SK-N-SH (cell line): ENCODE measurements around the gene ITGB8. TPM values are rescaled to one million over a fixed set of nuclear protein-coding genes. Genes with fewer than 3 reads are reported as not detected.

ENCODE experiments used
- CTCF ChIA-PET: fragments of 300-600, 350-600 bp; formaldehyde crosslinking; extraction: SDS; loops from one replicate; lab custom pipeline; 2021; lab: Yijun Ruan, JAX
- POLR2A ChIA-PET: fragments of 350-600 bp; sonication (Branson Sonifier 250); formaldehyde crosslinking; extraction: SDS; loops from one replicate; lab custom pipeline; 2020; ENCODE audit warnings: antibody characterized with exemption, inconsistent platforms; lab: Yijun Ruan, JAX
- DNase-seq: peaks from one replicate; pipeline ENCODE4 v3.0.0; 2012
- H2AFZ ChIP-seq: fragments of 200-600 bp; sonication (generic); 2 replicates; pipeline ENCODE4 v1.8.1; 2016; ENCODE audit warnings: antibody characterized with exemption, mild to moderate bottlenecking, low read depth
- H3F3A ChIP-seq: fragments of 200-600 bp; sonication (generic); replicated peaks from 2 replicates; pipeline ENCODE3; 2016; ENCODE audit warnings: antibody characterized with exemption, mild to moderate bottlenecking; ENCODE audit not compliant: insufficient read depth
- H3K27ac ChIP-seq, 2 experiments: fragments of 200-500 bp in 1 of 2; fragments of 200-600 bp in 1 of 2; sonication (Bioruptor generic) in 1 of 2; sonication (generic), shearing (Covaris generic) in 1 of 2; 2 replicates each; pipeline versions ENCODE4 v1.5.1 to v1.6.1; 2014 to 2016; ENCODE audit warnings: low read depth in 2 of 2, inconsistent platforms in 1 of 2, low read length in 1 of 2, mild to moderate bottlenecking in 1 of 2, mixed read lengths in 1 of 2
- H3K27me3 ChIP-seq: fragments of 200-600 bp; sonication (generic), shearing (Covaris generic); 2 replicates; pipeline ENCODE4 v1.6.1; 2016; ENCODE audit warnings: mixed run types; ENCODE audit not compliant: insufficient read depth
- H3K36me3 ChIP-seq, 2 experiments: fragments of 200-500 bp in 1 of 2; fragments of 200-600 bp in 1 of 2; sonication (Bioruptor generic) in 1 of 2; sonication (generic) in 1 of 2; replicated peaks in 1 of 2; 2 replicates each; pipeline versions ENCODE3 to v1.5.1; 2014 to 2016; ENCODE audit warnings: low read length in 1 of 2, mild to moderate bottlenecking in 1 of 2; ENCODE audit not compliant: insufficient read depth in 2 of 2, control insufficient read depth in 1 of 2
- H3K4me1 ChIP-seq, 2 experiments: fragments of 200-500 bp in 1 of 2; fragments of 200-600 bp in 1 of 2; sonication (Bioruptor generic) in 1 of 2; sonication (generic), shearing (Covaris generic) in 1 of 2; 2 replicates each; pipeline versions ENCODE4 v1.5.1 to v1.6.1; 2014 to 2016; ENCODE audit warnings: low read depth in 1 of 2, low read length in 1 of 2, mixed run types in 1 of 2; ENCODE audit not compliant: insufficient read depth in 2 of 2, control insufficient read depth in 1 of 2
- H3K4me2 ChIP-seq: fragments of 200-600 bp; sonication (generic), shearing (Covaris generic); 2 replicates; pipeline ENCODE4 v1.6.1; 2017; ENCODE audit warnings: mixed run types
- H3K4me3 ChIP-seq, 2 experiments: fragments of 200-500 bp in 1 of 2; fragments of 200-600 bp in 1 of 2; sonication (Bioruptor generic) in 1 of 2; sonication (generic), shearing (Covaris generic) in 1 of 2; 2 replicates each; pipeline versions ENCODE4 v1.5.1 to v1.8.1; 2014 to 2016; ENCODE audit warnings: low read depth in 2 of 2, inconsistent platforms in 1 of 2, low read length in 1 of 2, mild to moderate bottlenecking in 1 of 2, mixed read lengths in 1 of 2, moderate library complexity in 1 of 2
- H3K79me2 ChIP-seq: fragments of 200-600 bp; sonication (generic); 2 replicates; pipeline ENCODE4 v1.8.1; 2017; ENCODE audit warnings: mild to moderate bottlenecking; ENCODE audit not compliant: insufficient read depth
- H3K9ac ChIP-seq: fragments of 200-600 bp; sonication (generic); 2 replicates; pipeline ENCODE4 v1.6.1; 2017; ENCODE audit warnings: mixed run types
- H3K9me2 ChIP-seq: fragments of 200-600 bp; sonication (generic); 2 replicates; pipeline ENCODE4 v1.6.1; 2017; ENCODE audit warnings: mixed run types
- H3K9me3 ChIP-seq: fragments of 200-600 bp; sonication (generic); 2 replicates; pipeline ENCODE4 v1.6.1; 2017; ENCODE audit warnings: mixed run types, mild to moderate bottlenecking, moderate library complexity
- H4K20me1 ChIP-seq: fragments of 200-600 bp; sonication (generic); 2 replicates; pipeline ENCODE4 v1.6.1; 2017; ENCODE audit warnings: mild to moderate bottlenecking, mixed run types; ENCODE audit not compliant: insufficient read depth
- CHD2 ChIP-seq: fragments of 150-350 bp; IDR thresholded peaks from 2 replicates; pipeline ENCODE4 v1.6.1; 2018; ENCODE audit warnings: low read length; ENCODE audit not compliant: partially characterized antibody
- ELF1 ChIP-seq: IDR thresholded peaks from 2 replicates; pipeline ENCODE4 v1.4.0; 2012
- FOXM1 ChIP-seq: IDR thresholded peaks from 2 replicates; pipeline ENCODE4 v1.4.0; 2012; ENCODE audit warnings: low read depth, mild to moderate bottlenecking
- GABPA ChIP-seq: IDR thresholded peaks from 2 replicates; pipeline ENCODE4 v1.4.0; 2012; ENCODE audit warnings: low read depth, mild to moderate bottlenecking
- GATA2 ChIP-seq: sonication (generic); formaldehyde crosslinking; IDR thresholded peaks from 2 replicates; pipeline ENCODE4 v1.5.0; 2020; ENCODE audit warnings: mild to moderate bottlenecking, missing genetic modification reagents
- MAX ChIP-seq: IDR thresholded peaks from 2 replicates; pipeline ENCODE4 v1.4.0; 2012; ENCODE audit warnings: low read depth
- MXI1 ChIP-seq: IDR thresholded peaks from 2 replicates; pipeline ENCODE4 v1.6.1; 2012; ENCODE audit warnings: mild to moderate bottlenecking, low read depth, low read length, improper control_type of control experiment
- NRF1 ChIP-seq: IDR thresholded peaks from 2 replicates; pipeline ENCODE4 v1.6.1; 2012; ENCODE audit warnings: low read depth, mild to moderate bottlenecking, low read length
- POLR2AphosphoS5 ChIP-seq: IDR thresholded peaks from 2 replicates; pipeline ENCODE4 v1.6.1; 2012; ENCODE audit warnings: low read depth, low read length
- REST ChIP-seq: IDR thresholded peaks from 2 replicates; pipeline ENCODE4 v1.6.1; 2012; ENCODE audit warnings: mild to moderate bottlenecking, low read depth, low read length, moderate library complexity
- SIN3A ChIP-seq: IDR thresholded peaks from 2 replicates; pipeline ENCODE4 v1.6.1; 2012; ENCODE audit warnings: low read depth, mild to moderate bottlenecking, low read length, moderate library complexity, borderline replicate concordance
- TEAD4 ChIP-seq: IDR thresholded peaks from 2 replicates; pipeline ENCODE4 v1.4.0; 2012; ENCODE audit warnings: mild to moderate bottlenecking, borderline replicate concordance; ENCODE audit not compliant: insufficient read depth
- YY1 ChIP-seq: IDR thresholded peaks from 2 replicates; pipeline ENCODE4 v1.4.0; 2012; ENCODE audit warnings: low read depth, mild to moderate bottlenecking
- WGBS: methylation state at CpG from one replicate; pipeline ENCODE4 v1.1.6; 2017; ENCODE audit warnings: low lambda C conversion rate; 5-methylcytosine and 5-hydroxymethylcytosine counted together
- polyA plus RNA-seq, 3 experiments: library from polyadenylated mRNA; depleted of rRNA; stranded (reverse); fragments of >200 nt; gene quantifications; 2 replicates each; pipeline ENCODE4 v1.2.3, GENCODE V29; 2012
- TF ChIP-seq, protein P1 (sequence below): IDR thresholded peaks from 2 replicates; pipeline ENCODE4; 2012

Gene ITGB8
- polyA plus RNA-seq, 1 of the 3 experiments (the other 2 are of a cell fraction): 0.62 TPM

DNA sequence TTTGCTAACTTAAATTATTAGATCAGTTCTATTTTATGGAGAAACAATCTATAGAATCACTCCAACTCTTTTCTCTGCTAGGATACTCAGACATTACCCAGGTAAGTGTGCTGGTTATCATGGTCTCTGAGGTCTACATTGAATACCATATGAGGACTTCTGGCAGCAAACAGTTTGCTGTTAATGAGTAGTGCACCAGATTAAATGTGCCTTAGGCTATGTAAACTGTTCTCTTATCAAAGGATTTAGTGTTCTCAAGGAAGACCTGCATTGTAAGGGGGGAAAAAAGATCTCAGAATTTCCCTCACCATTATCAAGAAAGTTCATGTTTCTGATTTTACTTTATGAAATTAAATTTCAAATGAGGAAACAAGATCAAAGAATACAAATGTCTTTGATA is 107.5 kb downstream of the ITGB8 start:
- H2AFZ ChIP-seq: no peak overlapping the region
- H3K9me2 ChIP-seq: no peaks in the 10 kb centered on the region
- no peaks in the 10 kb centered on the region for H3K36me3 ChIP-seq
- H3K4me1 ChIP-seq: peaks cover 0 to 5% of the 10 kb centered on the region in 2 experiments; a peak in 1 of 4 replicates
- H3K4me2 ChIP-seq: no peak overlapping the region
- H4K20me1 ChIP-seq: no peaks in the 10 kb centered on the region
- DNase-seq: no peak
- no peak overlapping the region for H3K27ac ChIP-seq
- ChIA-PET POLR2A (no interaction called here), CTCF (interaction anchor here (1.1 kb wide), 1 partner anchor 9 kb away, joined by 4 read pairs; no protein-coding TSS in a partner anchor)
- no peaks in the 10 kb centered on the region for H3K79me2 ChIP-seq
- no peaks in the 10 kb centered on the region for H3K27me3 ChIP-seq
- H3K9me3 ChIP-seq: no peaks in the 10 kb centered on the region
- H3K4me3 ChIP-seq: no peak overlapping the region
- no peak overlapping the region for H3K9ac ChIP-seq
- TF ChIP-seq GATA2 (CRISPR knock-in tag): no peak
- TF ChIP-seq YY1: no peak
- no peak for TF ChIP-seq FOXM1
- no peak for TF ChIP-seq MAX
- TF ChIP-seq GABPA: no peak
- no peak for TF ChIP-seq CHD2
- no peak for TF ChIP-seq TEAD4
- TF ChIP-seq SIN3A: no peak
- no peak for TF ChIP-seq ELF1
- TF ChIP-seq MXI1: no peak
- no peak for TF ChIP-seq NRF1
- H3F3A ChIP-seq: no peaks in the 10 kb centered on the region

GRCh38 chr7:20438694-20439376 is 108.1 kb downstream of the ITGB8 start:
- H3K9me3 ChIP-seq: no peaks in the 10 kb centered on the region
- H3K9me2 ChIP-seq: no peaks in the 10 kb centered on the region
- H3K9ac ChIP-seq: no peak overlapping the region
- POLR2A ChIA-PET: no interaction called here
- H3K4me1 ChIP-seq: peaks cover 0 to 5% of the 10 kb centered on the region in 2 experiments; a peak in 1 of 4 replicates
- no peak overlapping the region for H2AFZ ChIP-seq
- no peaks in the 10 kb centered on the region for H3F3A ChIP-seq
- H4K20me1 ChIP-seq: no peaks in the 10 kb centered on the region
- TF ChIP-seq MXI1: no peak
- TF ChIP-seq, protein P1, sequence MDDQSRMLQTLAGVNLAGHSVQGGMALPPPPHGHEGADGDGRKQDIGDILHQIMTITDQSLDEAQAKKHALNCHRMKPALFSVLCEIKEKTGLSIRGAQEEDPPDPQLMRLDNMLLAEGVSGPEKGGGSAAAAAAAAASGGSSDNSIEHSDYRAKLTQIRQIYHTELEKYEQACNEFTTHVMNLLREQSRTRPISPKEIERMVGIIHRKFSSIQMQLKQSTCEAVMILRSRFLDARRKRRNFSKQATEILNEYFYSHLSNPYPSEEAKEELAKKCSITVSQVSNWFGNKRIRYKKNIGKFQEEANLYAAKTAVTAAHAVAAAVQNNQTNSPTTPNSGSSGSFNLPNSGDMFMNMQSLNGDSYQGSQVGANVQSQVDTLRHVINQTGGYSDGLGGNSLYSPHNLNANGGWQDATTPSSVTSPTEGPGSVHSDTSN: no peak
- TF ChIP-seq REST: no peak
- TF ChIP-seq GABPA: no peak
- no peak for TF ChIP-seq POLR2AphosphoS5
- H3K79me2 ChIP-seq: no peaks in the 10 kb centered on the region
- no peak overlapping the region for H3K4me3 ChIP-seq
- H3K27me3 ChIP-seq: no peaks in the 10 kb centered on the region
- H3K27ac ChIP-seq: no peak overlapping the region
- H3K36me3 ChIP-seq: no peaks in the 10 kb centered on the region
- no peak overlapping the region for H3K4me2 ChIP-seq
- WGBS: 59% methylated on average over 7 of the region's 7 CpGs
- CTCF ChIA-PET: no interaction called here
- no peak for DNase-seq
